GM23248 (cell line): ENCODE data around the gene CADPS2.

ENCODE experiments used
- EZH2 ChIP-seq: fragments of 200-600 bp; sonication (generic); IDR thresholded peaks from 2 replicates; pipeline ENCODE4 v1.6.1; 2018; ENCODE audit warnings: antibody characterized with exemption, mild to moderate bottlenecking; ENCODE audit not compliant: insufficient read depth, poor library complexity, severe bottlenecking
- EZH2phosphoT487 ChIP-seq: fragments of 200-600 bp; sonication (generic); IDR thresholded peaks from 2 replicates; pipeline ENCODE4 v1.6.1; 2018; ENCODE audit warnings: antibody characterized with exemption, moderate library complexity, mild to moderate bottlenecking, low read depth; ENCODE audit not compliant: insufficient read depth

- no peak for TF ChIP-seq EZH2phosphoT487
- no peak for TF ChIP-seq EZH2
Measured at GRCh38 chr7:122412441-122412840, 473.8 kb downstream of the CADPS2 start.
